Left cardiac atrium (tissue), 4 donors: ENCODE results near the gene ZNF594. TPM values are rescaled to one million over a fixed set of nuclear protein-coding genes. Genes with fewer than 3 reads are reported as not detected.
A peak's percentile ranks its signal among the peaks of the same experiment; 100 is the strongest.
"Not testable (repeated sequence)": the region's sequence is repeated elsewhere in the genome, so short reads cannot be mapped to it uniquely, and the experiment has no call there.

Experiments
- ATAC-seq, 2 donors: fragments of 200-7000 bp; cut with Tn5 transposase; one replicate each; pipeline ENCODE4 v1.9.1; 2020; ENCODE audit warnings: mild to moderate bottlenecking in 2 of 2, moderate library complexity in 2 of 2
- DNase-seq: peaks from one replicate; pipeline ENCODE4 v3.0.0-alpha.2; 2020
- intact Hi-C, 2 donors: fragments of 100-400 bp; cut with DNase I; formaldehyde crosslinking; loops; one replicate each; pipeline versions ENCODE4 v1.14.1 to v1.15.1; 2022 to 2023
- total RNA-seq, 2 donors: library from RNA; stranded (reverse); fragmentation: NEBNext Ultra II Directional; extraction: Animal tissue kit (Norgen Biotek cat#: 25700); gene quantifications; one replicate each; pipeline ENCODE4 v1.2.1, GENCODE V29; 2021
- donor health status: DM: no; HTN: yes; CAD: no.
- donor health status: DM: no; HTN: yes; CAD: no; lungs with severe emphysema.
- donor health status: DM: yes; HTN: yes; CAD: no.
- donor health status: Dilated cardiomyopathy.

ZNF594 gene
- total RNA-seq, 2 donors from 2014 or later: 5.7 to 6.9 TPM

DNA sequence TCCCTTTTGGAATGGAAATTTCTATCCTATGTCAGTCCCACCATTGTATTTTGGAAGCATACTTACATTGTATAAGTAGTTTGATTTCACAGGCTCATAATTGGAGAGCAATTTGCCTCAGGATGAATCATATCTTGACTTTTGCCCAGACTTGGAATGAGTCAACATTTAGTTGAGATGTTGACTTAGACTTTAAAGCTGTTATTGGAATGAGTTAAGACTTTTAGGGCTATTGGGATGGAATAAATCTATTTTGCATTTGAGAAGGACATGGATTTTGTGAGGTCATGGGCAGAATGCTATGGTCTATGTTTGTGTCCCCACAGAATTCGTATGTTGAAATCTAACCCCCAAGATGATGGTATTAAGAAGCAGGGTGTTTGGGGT is 12.2 kb upstream of the ZNF594 start:
- DNase-seq: no peak
- intact Hi-C loops: no loop called here

DNA sequence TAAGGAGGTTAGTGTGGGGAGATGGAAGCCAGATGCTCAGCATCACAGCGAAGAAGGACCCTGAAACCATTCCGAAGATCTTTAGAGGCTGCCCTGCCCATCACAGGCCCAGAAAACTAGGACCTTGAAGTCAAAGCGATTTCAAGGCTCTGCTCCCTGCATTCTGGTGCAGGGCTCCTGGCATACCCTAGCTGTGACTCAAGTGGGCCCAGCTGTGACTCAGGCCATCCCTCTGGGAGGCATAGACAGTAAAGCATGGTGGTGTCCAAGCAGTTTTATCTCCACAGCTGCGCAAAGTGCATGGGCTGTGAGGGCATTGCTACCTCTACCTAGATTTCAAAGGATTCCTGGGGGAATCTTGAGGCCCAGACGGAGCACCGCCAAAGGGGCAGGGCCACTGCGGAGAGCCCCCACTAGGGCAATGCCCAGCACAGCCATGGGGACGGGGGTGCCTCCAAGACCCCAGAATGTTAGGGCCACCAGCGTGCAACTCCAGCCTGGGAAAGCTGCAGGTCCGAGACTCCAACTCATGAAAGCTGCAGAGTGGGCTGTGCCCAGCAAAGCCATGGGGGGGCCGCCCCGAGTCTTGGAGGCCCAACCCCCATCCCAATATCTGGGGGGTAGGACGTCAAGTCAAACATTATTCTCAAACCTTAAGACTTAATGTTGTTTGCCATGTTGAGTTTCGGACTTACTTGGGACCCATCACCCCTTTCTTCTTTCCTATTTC is 11.7 kb upstream of the ZNF594 start:
- ATAC-seq: peak in 1 of 2 donors; percentile 25
- no peak for DNase-seq
- intact Hi-C loops: no loop called here

More for the DNA sequence above, 12.2 kb upstream of the ZNF594 start:
- ATAC-seq: no peak

DNA sequence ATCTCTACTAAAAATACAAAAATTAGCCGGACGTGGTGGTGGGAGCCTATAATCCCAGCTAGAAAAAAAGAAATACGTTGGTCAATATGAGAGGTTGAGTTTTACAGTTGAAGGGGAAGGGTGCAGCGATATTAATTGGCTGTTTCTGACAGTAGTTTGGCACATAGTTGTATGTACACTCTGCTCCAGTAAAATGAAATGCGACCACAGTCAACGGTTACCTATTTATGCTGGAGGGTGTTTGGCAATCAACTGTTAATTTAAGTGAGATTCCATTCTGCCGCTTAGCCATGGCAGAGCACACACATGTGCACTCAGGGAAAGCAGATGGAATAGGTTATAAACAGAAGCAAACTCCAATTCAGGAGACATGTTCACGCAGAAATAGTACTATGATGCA is 9.3 kb upstream of the ZNF594 start:
- intact Hi-C loops: no loop called here
- DNase-seq (no peak), ATAC-seq (no peak)

DNA sequence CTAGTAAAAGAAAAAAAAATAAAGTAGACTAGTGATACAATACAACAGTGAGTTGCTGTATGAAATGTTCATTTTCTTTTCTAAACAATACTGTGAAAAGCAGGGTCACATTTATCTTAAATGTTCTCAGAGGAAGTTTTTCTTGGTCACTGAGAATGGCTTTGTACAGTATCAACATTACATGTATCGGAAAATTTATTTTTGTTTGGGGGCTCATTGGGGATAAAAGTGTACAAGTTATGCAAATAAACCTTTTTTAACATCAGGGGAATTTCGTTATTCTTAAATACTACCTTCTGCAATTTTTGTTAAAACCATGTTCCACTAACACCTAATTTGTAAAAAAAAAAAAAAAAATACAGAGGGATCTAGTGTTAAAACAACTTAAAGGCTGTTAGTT is 8.7 kb upstream of the ZNF594 start:
- ATAC-seq (no peak), DNase-seq (no peak)
- intact Hi-C loops: no loop called here

DNA sequence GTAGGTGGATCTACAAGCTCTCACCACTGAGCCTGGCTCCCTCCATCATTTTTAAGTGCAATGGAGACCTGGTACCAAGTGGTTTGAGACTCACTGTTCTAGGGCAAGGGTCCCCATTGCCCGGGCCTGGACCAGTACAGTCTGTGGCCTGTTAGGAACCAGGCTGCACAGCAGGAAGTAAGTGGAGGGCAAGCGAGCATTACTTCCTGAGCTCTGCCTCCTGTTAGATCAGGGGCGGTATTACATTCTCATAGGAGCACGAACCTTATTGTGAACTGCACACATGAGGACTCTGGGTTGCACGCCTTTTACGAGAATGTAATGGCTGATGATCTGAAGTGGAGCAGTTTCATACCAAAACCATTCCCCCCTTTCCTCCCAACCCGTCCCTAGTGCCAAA is 6.8 kb upstream of the ZNF594 start:
- intact Hi-C loops: no loop called here

DNA sequence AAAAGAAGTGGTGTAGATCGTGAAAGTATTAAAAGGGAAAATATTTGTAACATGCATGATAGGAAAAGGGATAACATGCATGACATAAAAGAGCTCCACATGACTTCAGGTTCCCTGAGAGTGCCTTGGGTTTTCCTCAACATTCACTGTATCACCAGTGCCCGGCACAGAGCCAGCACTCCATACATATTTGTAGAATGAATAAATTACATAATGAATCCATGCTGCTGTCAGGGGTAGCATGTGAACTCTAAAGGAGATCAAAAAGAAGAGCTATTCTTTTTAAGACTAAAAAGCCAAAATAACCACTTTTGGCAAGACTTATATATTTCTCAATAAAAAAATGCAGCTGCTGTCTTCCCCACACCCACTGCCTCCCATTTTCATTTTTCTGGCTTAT is 2.7 kb upstream of the ZNF594 start:
- intact Hi-C loops: no loop called here
- ATAC-seq: no peak
- DNase-seq: no peak

More for the DNA sequence above, 6.8 kb upstream of the ZNF594 start:
- DNase-seq: no peak
- no peak for ATAC-seq

DNA sequence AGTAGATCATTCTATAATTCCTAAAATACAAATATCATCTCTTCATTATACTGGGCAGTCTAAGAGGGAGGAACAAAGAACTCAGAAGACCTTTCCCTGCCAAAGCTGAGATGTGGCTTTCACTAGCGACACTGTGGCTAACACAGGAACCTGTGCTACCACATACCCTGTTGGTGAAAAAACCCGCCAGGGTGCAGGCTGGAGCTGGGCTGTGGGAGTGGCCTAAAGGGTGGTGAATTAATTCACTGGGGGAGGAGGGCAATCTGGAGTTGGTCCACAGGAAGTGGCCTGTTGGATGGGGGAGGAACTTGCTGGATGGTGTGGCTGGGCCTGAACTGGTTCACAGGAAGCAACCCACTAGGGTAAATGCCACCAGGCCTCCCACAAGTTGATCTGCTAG is 7.4 kb downstream of the ZNF594 start:
- intact Hi-C loops: loop anchor here in 1 of 2 donors (10.0 kb wide), 1 partner anchor 79 kb away; no protein-coding TSS in a partner anchor
- ATAC-seq (peak in 1 of 2 donors; percentile 38), DNase-seq (no peak)

DNA sequence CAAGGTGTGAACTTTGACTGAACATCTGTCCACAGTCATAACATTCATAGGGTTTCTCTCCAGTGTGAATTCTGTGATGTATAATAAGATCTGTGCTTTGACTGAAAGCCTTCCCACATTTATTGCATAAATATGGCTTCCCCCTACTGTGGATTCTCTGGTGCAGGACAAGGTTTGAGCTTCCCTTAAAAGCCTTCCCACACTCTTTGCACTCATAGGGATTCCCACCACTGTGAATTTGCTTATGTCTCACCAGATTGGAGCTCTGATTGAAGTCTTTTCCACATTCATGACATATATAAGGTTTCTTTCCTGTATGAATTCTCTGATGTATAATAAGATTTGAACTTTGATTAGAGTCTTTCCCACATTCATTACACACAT is 8.3 kb downstream of the ZNF594 start:
- DNase-seq: no peak
- intact Hi-C loops: loop anchor here in 1 of 2 donors (10.0 kb wide), 1 partner anchor 79 kb away; no protein-coding TSS in a partner anchor
- no peak for ATAC-seq

DNA sequence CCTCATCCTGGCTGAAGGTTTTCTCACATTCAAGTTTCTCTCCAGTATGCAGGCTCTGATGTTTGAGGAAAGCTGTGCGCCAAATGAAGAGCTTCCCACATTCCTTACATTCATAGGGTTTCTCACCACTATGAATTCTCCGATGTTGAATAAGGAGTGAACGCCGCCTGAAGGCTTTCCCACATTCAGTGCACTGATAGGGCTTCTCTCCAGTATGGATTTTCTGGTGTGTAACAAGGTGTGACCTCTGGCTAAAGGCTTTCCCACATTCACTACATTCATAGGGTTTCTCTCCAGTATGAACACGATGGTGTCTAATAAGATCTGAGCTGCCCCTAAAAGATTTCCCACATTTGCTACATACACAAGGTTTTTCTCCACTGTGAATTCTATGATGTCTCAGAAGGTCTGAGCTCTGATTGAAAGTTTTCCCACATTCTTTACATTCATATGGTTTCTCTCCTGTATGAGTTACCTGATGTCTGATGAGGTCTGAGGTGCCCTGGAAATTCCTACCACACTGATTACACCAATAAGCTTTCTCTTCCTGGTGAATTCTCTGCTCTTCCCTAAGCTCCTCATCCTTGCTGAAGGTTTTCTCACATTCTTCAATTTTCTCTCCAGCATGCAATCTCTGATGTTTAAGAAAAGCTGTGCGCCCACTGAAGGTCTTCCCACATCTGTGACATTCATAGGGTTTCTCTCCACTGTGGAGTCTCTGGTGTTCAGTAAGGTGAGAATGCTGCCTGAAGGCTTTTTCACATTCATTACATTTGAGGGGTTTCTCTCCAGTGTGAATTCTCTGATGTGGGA is 8.9 kb downstream of the ZNF594 start:
- ATAC-seq: no peak
- intact Hi-C loops: loop anchor here in 1 of 2 donors (10.0 kb wide), 1 partner anchor 78 kb away; no protein-coding TSS in a partner anchor
- no peak for DNase-seq

DNA sequence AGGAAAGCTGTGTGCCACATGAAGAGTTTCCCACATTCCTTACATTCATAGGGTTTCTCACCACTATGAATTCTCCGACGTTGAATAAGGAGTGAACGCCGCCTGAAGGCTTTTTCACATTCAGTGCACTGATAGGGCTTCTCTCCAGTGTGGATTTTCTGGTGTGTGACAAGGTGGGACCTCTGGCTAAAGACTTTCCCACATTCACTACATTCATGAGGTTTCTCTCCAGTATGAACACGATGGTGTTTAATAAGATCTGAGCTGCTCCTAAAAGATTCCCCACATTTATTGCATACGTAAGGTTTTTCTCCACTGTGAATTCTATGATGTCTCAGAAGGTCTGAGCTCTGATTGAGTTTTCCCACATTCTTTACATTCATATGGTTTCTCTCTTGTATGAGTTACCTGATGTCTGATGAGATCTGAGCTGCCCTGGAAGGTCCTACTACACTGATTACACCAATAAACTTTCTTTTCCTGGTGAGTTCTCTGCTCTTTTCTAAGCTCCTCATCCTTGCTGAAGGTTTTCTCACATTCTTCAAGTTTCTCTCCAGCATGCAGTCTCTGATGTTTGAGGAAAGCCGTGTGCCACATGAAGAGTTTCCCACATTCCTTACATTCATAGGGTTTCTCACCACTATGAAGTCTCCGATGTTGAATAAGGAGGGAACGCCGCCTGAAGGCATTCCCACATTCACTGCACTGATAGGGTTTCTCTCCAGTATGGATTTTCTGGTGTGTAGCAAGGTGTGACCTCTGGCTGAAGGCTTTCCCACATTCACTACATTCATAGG is 10.0 kb downstream of the ZNF594 start:
- intact Hi-C loops: loop anchor here in 1 of 2 donors (10.0 kb wide), 1 partner anchor 77 kb away; no protein-coding TSS in a partner anchor
- no peak for ATAC-seq
- DNase-seq: no peak

DNA sequence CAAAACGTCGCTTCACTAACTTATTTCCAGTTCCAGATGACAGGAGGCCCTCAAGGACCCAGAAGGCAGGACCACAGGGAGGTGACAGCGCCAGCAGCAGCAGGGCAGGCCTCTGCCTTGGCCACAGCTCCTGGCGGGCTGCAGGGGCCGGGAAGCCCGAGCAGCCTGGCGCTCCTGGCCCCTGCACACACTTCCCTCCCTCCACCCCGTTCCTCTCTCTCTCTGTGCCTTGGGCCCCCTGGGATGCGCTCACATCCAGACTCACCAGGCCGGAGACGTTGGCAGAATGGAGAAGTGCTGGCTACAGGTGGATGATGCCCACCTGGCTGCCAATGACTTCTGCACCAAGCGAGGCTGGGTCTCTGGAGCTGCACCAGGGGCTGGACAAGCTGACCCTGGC is 12.7 kb downstream of the ZNF594 start:
- intact Hi-C loops: no loop called here
- ATAC-seq (no peak), DNase-seq (no peak)

DNA sequence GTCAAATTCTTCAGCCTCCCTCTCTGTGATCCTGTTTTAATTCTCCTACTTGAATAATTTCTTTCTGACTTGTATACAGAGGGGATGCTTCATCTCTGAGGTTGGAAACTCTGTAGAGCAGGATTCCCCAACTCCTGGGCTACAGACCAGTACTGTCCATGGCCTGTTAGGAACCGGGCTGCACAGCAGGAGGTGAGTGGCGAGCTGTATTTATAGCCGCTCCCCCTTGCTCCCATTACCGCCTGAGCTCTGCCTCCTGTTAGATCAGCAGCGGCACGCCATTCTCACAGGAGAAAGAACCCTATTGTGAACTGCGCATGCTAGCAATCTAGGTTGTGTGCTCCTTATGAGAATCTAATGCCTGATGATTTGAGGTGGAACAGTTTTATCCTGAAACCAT is 16.6 kb downstream of the ZNF594 start:
- intact Hi-C loops, DNase-seq, ATAC-seq: not testable (repeated sequence)

DNA sequence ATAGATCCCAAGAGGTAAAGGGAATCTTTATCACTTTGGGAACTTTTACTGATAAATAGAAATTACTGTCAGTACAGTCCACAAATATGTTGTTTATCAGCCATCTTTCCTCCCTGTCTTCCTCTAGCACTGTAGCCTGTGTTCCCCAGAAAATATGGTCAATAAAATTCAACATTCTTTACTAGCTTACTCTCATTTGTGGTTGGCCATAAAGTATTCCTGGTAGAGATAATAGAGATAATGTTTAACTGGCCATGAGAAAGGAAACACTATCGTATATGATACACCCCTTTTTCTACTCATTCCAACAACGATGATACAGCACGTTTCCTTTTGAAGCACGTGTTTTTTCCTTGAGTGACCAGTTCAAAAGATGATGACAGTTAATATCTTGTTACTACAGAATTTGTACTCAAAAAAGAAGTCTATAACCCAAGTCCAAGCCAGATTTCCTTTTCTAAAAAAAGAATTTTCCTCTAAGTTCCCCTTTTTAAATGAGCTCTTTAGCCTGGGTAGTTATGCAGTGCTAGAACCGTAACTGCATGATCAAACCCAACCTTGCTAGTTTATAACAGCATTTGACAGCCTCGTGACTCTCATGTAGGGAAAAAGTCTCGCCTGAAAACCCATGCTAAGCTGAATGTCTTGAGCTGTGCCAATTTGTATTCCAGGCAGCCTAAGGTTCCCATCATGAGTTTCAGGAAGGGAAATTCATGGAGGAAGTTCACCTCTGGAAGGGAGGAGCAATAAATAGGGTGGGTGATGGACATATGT is 25.7 kb downstream of the ZNF594 start:
- intact Hi-C loops, ATAC-seq, DNase-seq: not testable (repeated sequence)

DNA sequence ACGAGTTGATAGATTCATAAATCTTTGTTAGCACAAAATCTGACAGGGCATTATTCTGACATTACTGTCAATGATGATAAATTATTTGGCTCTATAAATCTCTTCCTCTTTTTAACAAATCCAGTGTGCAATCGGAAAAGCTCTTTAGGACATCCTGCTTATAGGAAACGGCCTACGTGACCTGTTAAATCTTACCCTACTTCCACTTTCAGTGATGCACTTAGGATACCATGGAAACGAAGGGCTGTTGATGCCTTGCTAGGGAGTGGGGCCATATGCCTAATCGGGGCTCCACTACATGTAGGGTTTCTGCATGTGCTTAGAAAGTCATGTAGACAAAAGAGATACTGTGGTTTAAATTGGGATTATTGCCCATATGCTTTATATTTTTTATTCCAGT is 27.2 kb downstream of the ZNF594 start:
- ATAC-seq (no peak), DNase-seq (no peak)
- intact Hi-C loops: no loop called here

DNA sequence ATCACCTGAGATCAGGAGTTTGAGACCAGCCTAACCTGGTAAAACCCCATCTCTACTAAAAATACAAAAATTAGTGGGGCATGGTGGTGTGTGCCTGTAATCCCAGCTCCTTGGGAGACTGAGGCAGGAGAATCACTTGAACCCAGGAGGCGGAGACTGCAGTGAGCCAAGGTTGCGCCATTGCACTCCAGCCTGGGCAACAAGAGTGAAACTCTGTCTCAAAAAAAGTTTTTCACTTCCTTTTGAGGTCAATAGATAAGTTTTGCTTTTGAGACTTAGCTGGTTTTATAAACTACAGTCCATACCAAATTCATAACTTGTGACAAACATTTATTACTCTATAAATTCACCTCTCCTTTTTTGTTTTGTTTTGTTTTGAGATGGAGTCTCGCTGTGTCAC is 29.9 kb downstream of the ZNF594 start:
- ATAC-seq, intact Hi-C loops, DNase-seq: not testable (repeated sequence)

DNA sequence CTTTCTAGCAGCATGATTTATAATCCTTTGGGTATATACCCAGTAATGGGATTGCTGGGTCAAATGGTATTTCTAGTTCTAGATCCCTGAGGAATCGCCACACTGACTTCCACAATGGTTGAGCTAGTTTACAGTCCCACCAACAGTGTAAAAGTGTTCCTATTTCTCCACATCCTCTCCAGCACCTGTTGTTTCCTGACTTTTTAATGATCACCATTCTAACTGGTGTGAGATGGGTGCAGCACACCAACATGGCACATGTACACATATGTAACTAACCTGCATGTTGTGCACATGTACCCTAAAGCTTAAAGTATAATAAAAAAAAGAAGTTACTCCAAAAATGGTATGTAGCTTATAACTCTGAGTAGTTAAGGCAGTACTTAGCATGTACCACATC is 31.0 kb downstream of the ZNF594 start:
- intact Hi-C loops, ATAC-seq, DNase-seq: not testable (repeated sequence)

DNA sequence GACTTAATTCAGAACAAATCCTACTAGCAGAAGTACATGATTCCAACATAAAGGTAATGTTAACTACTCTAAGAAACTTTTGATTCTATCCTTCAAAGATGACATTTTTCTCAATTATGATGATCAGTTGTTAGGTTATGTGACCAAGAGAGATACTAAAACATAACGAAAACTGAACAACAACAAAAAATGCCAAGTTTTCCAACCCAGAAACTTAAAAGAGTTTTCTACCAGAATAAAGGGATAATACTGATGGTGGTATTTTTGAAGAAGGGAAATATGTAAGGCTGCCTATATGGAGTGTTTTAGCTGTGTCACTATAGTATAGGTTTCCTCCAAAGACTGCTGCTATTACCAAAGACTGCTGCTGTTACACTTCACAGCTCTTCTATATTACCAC is 45.5 kb downstream of the ZNF594 start:
- intact Hi-C loops, ATAC-seq, DNase-seq: not testable (repeated sequence)

DNA sequence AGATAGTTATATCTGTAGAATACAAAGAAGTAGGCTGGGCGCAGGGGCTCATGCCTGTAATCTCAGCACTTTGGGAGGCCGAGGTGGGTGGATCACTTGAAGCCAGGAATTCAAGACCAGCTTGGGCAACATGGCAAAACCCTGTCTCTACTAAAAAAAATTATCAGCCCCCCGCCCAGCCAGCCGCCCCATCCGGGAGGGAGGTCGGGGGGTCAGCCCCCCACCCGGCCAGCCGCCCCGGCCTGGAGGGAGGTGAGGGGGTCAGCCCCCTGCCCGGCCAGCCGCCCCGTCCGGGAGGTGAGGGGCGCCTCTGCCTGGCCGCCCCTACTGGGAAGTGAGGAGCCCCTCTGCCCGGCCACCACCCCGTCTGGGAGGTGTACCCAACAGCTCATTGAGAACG is 48.8 kb downstream of the ZNF594 start:
- intact Hi-C loops, DNase-seq, ATAC-seq: not testable (repeated sequence)

DNA sequence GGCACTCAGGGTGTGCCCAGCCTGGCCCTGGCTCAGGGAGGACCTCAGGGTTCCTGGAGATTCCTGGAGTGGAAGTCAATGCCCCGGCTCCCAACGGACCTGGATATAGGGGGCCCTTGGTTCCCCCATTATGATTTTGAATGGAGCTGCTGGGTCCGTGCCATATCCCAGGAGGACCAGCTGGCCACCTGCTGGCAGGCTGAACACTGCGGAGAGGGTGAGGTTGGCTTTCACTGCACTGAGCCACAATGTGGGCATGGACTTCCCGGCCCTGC is 52.3 kb downstream of the ZNF594 start:
- DNase-seq (no peak), ATAC-seq (no peak)
- intact Hi-C loops: no loop called here
